T-helper 17 cell (primary cell): Measurements from ENCODE around the gene KIAA1958. TPM values are rescaled to one million over a fixed set of nuclear protein-coding genes. Genes with fewer than 3 reads are reported as not detected.

Source experiments
- ATAC-seq: fragments of 150-1000 bp; cut with Tn5 transposase; 2 replicates; pipeline ENCODE4 v1.10.0; 2021; ENCODE audit warnings: mild to moderate bottlenecking, moderate library complexity
- DNase-seq, 3 donors: peaks; one replicate each; pipeline versions ENCODE4 v3.0.0 to v3.0.0-alpha.2; 2020 to 2021
- H3K9me3 ChIP-seq: one replicate; pipeline ENCODE4 v1.7.0; 2013; ENCODE audit warnings: low read length, mild to moderate bottlenecking; ENCODE audit not compliant: control insufficient read depth, poor library complexity, severe bottlenecking
- H3K27ac Mint-ChIP-seq: one replicate; pipeline ENCODE4 v1.8.0; 2022; ENCODE audit warnings: mild to moderate bottlenecking, moderate library complexity, mixed read lengths
- H3K27me3 Mint-ChIP-seq: one replicate; pipeline ENCODE4 v1.8.0; 2022; ENCODE audit warnings: mixed read lengths
- H3K36me3 Mint-ChIP-seq: one replicate; pipeline ENCODE4 v1.8.0; 2022; ENCODE audit warnings: low read depth, mixed read lengths
- H3K4me1 Mint-ChIP-seq: one replicate; pipeline ENCODE4 v1.8.0; 2022; ENCODE audit warnings: mild to moderate bottlenecking, mixed read lengths
- H3K4me3 Mint-ChIP-seq: one replicate; pipeline ENCODE4 v1.8.0; 2022; ENCODE audit warnings: mild to moderate bottlenecking, moderate library complexity, mixed read lengths
- total RNA-seq, 4 donors: library from RNA in 2 of 4; stranded (reverse) in 2 of 4; gene quantifications; one replicate each; pipeline ENCODE4 v1.2.3 and lab custom pipeline; 2022 to 2026

Gene KIAA1958, protein sequence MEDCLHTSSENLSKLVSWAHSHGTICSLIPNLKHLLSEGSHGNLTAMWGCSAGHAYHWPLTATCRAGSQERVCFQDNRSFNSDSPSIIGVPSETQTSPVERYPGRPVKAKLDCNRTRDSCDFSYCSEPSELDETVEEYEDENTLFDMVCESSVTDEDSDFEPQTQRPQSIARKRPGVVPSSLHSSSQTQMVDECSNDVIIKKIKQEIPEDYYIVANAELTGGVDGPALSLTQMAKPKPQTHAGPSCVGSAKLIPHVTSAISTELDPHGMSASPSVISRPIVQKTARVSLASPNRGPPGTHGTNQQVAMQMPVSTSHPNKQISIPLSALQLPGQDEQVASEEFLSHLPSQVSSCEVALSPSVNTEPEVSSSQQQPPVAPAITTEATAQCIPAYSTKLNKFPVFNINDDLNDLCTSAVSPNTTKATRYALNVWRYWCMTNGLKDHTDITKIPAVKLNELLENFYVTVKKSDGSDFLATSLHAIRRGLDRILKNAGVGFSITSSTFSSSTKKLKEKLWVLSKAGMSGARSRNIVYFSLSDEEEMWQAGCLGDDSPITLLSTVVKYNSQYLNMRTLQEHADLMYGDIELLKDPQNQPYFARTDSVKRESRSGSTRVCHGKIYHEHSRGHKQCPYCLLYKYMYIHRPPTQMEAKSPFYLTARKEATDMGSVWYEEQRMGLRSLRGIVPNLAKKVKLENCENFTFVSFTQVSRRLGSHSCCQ
- total RNA-seq (1 to 10 TPM; 2.1 to 2.8 TPM), total RNA-seq (lab: John Stamatoyannopoulos, UW) (1.6 to 3.8 reads per million in 2 donors)

DNA sequence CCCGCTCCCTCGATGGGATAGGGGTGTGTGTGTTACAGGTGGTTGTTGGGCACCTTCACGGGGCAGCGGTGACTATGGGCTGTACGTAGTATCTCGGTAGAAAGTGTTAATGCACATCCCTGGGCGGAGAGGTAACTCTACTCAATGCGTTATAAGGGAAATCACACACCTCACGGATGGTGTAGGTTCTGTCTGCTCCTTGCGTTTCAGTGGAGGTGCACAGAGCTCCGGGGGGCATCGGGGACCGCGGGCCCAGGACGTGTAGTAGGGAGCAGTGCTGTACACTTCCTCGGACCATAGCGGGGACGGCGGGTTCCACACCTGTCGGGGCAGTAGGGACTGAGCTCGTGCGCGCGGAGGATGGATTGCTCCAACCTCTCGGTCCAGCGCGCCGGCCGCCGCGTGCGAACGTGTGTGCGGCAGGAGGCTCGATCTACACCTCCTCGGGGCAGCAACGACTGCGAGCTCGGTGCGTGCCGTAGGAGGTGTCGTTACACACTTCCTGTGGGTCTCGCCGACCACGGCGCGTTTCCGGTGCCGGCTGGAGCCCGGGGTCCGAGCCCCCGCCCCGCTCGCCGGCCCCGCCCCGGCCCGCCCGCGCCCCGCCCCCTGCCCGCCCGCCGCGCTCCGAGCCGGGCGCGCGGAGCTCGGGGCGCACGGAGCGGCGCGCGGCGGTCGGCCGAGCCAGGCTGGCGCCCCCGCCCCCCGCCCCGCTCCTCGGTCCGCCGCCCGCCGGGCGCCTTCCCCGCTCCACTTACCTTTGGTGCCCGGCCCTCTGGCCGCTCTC is at the start of gene KIAA1958:
Gene KIAA1958, plus strand, starts transcription at position 607 of the 787 bp plus-strand sequence. CDS start 87,254 bp downstream, outside the sequence.
- DNase-seq (peak; percentile 45 to 61 (median 59)), ATAC-seq (peak; percentile 90)
- Mint-ChIP-seq H3K4me3 (peak within 1 kb of the TSS; percentile 97), H3K36me3 (peaks cover 2% of the 10 kb centered on the region), H3K27me3 (no peaks in the 10 kb centered on the region), H3K4me1 (peaks cover 15% of the 10 kb centered on the region), H3K27ac (peak within 1 kb of the TSS; percentile 92)
- no peaks in the 10 kb centered on the region for H3K9me3 ChIP-seq

- H3K4me3 Mint-ChIP-seq: no peak overlapping the region
- H3K4me1 Mint-ChIP-seq: peaks cover 2% of the 10 kb centered on the region
- no peaks in the 10 kb centered on the region for H3K9me3 ChIP-seq
- H3K27me3 Mint-ChIP-seq: no peaks in the 10 kb centered on the region
- DNase-seq: no peak
- no peak for ATAC-seq
- H3K36me3 Mint-ChIP-seq: peaks cover 6% of the 10 kb centered on the region
- H3K27ac Mint-ChIP-seq: no peak overlapping the region
Measured at GRCh38 chr9:112437406-112437805, 49.2 kb upstream of the KIAA1958 start.

- Mint-ChIP-seq H3K4me3 (no peak overlapping the region), H3K27ac (no peak overlapping the region), H3K36me3 (peaks cover 3% of the 10 kb centered on the region), H3K27me3 (no peaks in the 10 kb centered on the region), H3K4me1 (peaks cover 4% of the 10 kb centered on the region)
- DNase-seq: no peak
- no peaks in the 10 kb centered on the region for H3K9me3 ChIP-seq
- no peak for ATAC-seq
Measured at GRCh38 chr9:112439171-112439570, 47.5 kb upstream of the KIAA1958 start.

GRCh38 chr9:112439825-112440224 is 46.8 kb upstream of the KIAA1958 start:
- H3K36me3 Mint-ChIP-seq: peaks cover 3% of the 10 kb centered on the region
- H3K9me3 ChIP-seq: no peaks in the 10 kb centered on the region
- DNase-seq (no peak), ATAC-seq (no peak)
- H3K4me1 Mint-ChIP-seq: peaks cover 4% of the 10 kb centered on the region
- no peak overlapping the region for H3K27ac Mint-ChIP-seq
- no peak overlapping the region for H3K4me3 Mint-ChIP-seq
- H3K27me3 Mint-ChIP-seq: no peaks in the 10 kb centered on the region

DNA sequence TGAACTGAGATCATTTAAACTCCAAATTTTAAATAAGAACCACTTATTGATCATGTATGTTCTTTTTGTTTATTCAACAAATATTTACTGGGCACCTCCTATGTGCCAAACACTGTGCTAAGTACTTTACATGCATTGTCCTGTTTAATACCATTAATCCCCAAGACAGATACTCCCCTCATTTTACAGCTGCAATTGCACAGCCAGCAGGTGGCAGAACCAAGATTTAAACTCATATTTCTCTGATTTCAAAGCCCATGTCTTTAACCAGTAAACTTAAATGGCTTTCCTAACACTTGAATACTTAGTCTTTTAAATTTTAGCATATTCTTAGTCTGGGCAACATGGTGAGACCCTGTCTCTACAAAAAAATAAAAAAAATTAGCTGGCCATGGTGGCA is 43.4 kb upstream of the KIAA1958 start:
- Mint-ChIP-seq H3K27ac (no peak overlapping the region), H3K27me3 (no peaks in the 10 kb centered on the region), H3K4me3 (no peak overlapping the region), H3K4me1 (peaks cover 6% of the 10 kb centered on the region), H3K36me3 (peaks cover 5% of the 10 kb centered on the region)
- H3K9me3 ChIP-seq: no peaks in the 10 kb centered on the region
- no peak for ATAC-seq
- no peak for DNase-seq

DNA sequence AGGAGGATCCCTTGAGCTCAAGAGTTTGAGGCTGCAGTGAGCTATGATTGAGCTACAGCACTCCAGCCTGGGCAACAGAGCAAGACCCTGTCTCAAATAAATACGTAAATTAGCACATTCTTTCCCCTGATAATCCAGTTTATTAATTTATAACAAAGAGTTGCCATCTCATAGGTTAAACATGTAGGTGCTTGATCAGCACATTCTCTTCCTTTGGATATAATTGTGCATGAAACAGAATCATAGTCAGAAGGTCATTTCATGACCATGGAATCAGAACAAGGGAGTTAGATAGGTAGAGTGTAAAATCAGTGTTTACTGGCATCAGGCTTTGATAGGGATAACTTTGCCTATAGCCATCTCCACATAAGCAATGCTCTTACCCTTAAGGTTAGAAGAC is 43.0 kb upstream of the KIAA1958 start:
- no peaks in the 10 kb centered on the region for H3K27me3 Mint-ChIP-seq
- no peaks in the 10 kb centered on the region for H3K9me3 ChIP-seq
- DNase-seq (no peak), ATAC-seq (no peak)
- H3K36me3 Mint-ChIP-seq: peaks cover 5% of the 10 kb centered on the region
- peaks cover 6% of the 10 kb centered on the region for H3K4me1 Mint-ChIP-seq
- H3K4me3 Mint-ChIP-seq: no peak overlapping the region
- no peak overlapping the region for H3K27ac Mint-ChIP-seq

DNA sequence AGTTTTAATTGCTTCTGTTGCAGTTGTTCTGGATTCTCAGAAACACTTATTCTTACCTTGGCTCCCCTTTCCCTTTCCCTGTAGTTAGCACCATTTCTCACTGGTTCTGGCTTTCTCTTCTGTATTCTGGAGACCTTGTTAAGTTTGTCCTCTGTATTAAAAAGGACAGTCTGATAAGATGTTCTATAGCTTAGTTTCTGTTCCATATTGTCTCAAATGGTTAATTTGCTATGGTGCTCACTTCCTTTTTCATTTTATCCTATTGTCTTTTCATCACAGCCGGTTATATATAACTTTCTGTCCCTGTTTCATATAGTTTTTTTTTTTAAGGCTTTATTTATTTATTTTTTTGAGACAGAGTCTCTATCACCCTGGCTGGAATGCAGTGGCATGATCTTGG is 41.4 kb upstream of the KIAA1958 start:
- H3K4me1 Mint-ChIP-seq: peaks cover 6% of the 10 kb centered on the region
- no peak overlapping the region for H3K4me3 Mint-ChIP-seq
- DNase-seq: no peak
- peak overlapping the region; percentile 54 for H3K27ac Mint-ChIP-seq
- ATAC-seq: no peak
- H3K27me3 Mint-ChIP-seq: no peaks in the 10 kb centered on the region
- H3K36me3 Mint-ChIP-seq: peaks cover 5% of the 10 kb centered on the region
- H3K9me3 ChIP-seq: no peaks in the 10 kb centered on the region

GRCh38 chr9:112446080-112446479 is 40.5 kb upstream of the KIAA1958 start:
- DNase-seq: no peak
- Mint-ChIP-seq H3K27ac (peak overlapping the region; percentile 54), H3K27me3 (no peaks in the 10 kb centered on the region), H3K4me1 (peaks cover 6% of the 10 kb centered on the region), H3K4me3 (no peak overlapping the region), H3K36me3 (peaks cover 4% of the 10 kb centered on the region)
- no peaks in the 10 kb centered on the region for H3K9me3 ChIP-seq
- ATAC-seq: no peak

DNA sequence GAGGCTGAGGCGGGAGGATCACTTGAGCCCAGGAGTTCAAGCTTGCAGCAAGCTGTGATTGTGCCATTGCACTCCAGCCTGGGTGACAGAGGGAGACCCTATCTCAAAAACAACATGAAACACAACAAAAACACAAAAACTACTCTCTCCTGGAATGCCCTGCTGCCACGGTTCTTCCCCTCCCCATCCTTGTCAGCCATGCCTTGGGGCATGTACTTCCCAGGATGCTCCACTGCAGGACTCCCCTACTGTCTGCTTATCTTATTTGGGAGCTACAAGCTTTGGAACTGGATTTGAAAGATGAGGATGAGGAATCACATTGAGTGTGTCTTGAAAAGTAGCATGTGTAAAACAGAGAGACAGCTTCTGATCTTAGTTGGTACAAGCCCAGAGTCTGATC is 40.1 kb upstream of the KIAA1958 start:
- no peak for ATAC-seq
- Mint-ChIP-seq H3K4me1 (peaks cover 5% of the 10 kb centered on the region), H3K27ac (no peak overlapping the region), H3K27me3 (no peaks in the 10 kb centered on the region), H3K4me3 (no peak overlapping the region), H3K36me3 (peaks cover 2% of the 10 kb centered on the region)
- DNase-seq: no peak
- no peaks in the 10 kb centered on the region for H3K9me3 ChIP-seq

- H3K9me3 ChIP-seq: no peaks in the 10 kb centered on the region
- H3K4me1 Mint-ChIP-seq: peaks cover 6% of the 10 kb centered on the region
- H3K27ac Mint-ChIP-seq: no peak overlapping the region
- no peaks in the 10 kb centered on the region for H3K27me3 Mint-ChIP-seq
- no peak for ATAC-seq
- H3K36me3 Mint-ChIP-seq: peaks cover 2% of the 10 kb centered on the region
- H3K4me3 Mint-ChIP-seq: no peak overlapping the region
- no peak for DNase-seq
Measured at GRCh38 chr9:112447283-112447761, 39.3 kb upstream of the KIAA1958 start.

DNA sequence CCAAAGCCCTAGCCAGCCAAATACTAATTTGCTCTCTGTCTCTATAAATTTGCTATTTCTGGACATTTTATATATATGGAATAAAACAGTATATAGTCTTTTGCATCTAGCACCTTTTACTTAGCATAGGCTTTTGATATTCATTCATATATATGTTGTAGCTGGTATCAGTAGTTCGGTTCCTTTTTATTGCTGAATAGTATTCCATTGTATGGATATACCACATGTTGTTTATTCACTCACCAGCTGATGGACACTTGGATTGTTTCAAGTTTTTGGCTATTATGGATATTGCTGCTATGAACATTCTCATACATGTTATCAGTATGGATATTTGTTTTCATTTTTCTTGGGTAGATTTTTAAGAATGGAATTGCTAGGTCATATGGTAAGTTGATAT is 23.8 kb upstream of the KIAA1958 start:
- Mint-ChIP-seq H3K27ac (no peak overlapping the region), H3K36me3 (peaks cover 11% of the 10 kb centered on the region), H3K4me1 (peaks cover 3% of the 10 kb centered on the region), H3K27me3 (no peaks in the 10 kb centered on the region), H3K4me3 (no peak overlapping the region)
- no peaks in the 10 kb centered on the region for H3K9me3 ChIP-seq
- DNase-seq (no peak), ATAC-seq (no peak)

DNA sequence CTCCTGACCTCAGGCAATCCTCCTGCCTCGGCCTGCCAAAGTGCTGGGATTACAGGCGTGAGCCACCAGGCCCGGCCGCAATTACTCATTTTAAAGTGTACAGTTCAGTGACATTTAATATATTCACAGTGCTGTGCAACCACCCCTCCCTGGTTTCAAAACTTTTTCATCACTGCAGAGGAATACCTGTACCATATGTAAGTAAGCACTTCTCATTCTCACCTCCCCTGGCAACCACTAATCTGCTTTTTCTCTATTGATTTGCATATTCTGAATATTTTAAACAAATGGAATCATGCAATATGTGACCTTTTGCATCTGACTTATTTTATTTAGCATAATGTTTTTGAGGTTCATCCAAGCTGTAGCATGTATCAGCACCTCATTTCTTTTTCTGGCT is 21.3 kb upstream of the KIAA1958 start:
- Mint-ChIP-seq H3K4me1 (peaks cover 2% of the 10 kb centered on the region), H3K36me3 (peaks cover 12% of the 10 kb centered on the region), H3K4me3 (no peak overlapping the region), H3K27ac (no peak overlapping the region), H3K27me3 (no peaks in the 10 kb centered on the region)
- ATAC-seq (no peak), DNase-seq (no peak)
- no peaks in the 10 kb centered on the region for H3K9me3 ChIP-seq

DNA sequence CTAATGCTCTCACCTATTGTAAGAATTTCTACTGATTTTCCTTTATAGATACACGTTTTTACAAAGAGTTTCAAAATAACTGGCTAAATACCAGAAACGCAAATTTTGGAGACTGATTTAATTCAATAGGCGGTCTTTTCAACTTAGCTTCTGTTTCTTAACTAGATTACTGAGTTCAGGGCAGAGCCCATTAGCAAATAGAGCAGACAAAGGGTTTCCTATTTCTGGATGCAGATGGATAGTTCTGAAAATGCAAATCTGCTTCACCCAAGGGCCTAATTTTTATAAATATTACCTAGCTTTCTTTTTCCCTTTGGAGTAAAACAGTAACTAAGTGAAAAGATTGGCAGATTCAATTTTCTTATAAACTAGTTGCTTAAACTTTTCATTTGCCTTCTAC is 13.6 kb upstream of the KIAA1958 start:
- DNase-seq (no peak), ATAC-seq (no peak)
- peaks cover 4% of the 10 kb centered on the region for H3K36me3 Mint-ChIP-seq
- H3K27ac Mint-ChIP-seq: no peak overlapping the region
- H3K4me3 Mint-ChIP-seq: no peak overlapping the region
- no peaks in the 10 kb centered on the region for H3K4me1 Mint-ChIP-seq
- no peaks in the 10 kb centered on the region for H3K27me3 Mint-ChIP-seq
- no peaks in the 10 kb centered on the region for H3K9me3 ChIP-seq
